Measurements from ENCODE around the gene UBA3. TPM values are rescaled to one million over a fixed set of nuclear protein-coding genes. Genes with fewer than 3 reads are reported as not detected.

UBA3 gene
- 10 to 100 TPM; 43.1 to 56.2 TPM for total RNA-seq
- polyA plus RNA-seq (ENCODE audit: insufficient read depth, low read depth, low replicate concordance): 39.8 TPM
- long read RNA-seq, donor 1, transcript UBA3-201 (17 exons, 2,112 nt): minor isoform, 6 of 32 reads
- long read RNA-seq, donor 1, transcript UBA3-202 (18 exons, 2,154 nt): major isoform, 16 of 32 reads
- long read RNA-seq, donor 1, partial matches to known transcripts: 9 of 32 reads
- long read RNA-seq, donor 1, other reads (novel, unspliced or antisense): 0 of 32 reads
- long read RNA-seq, donor 2, transcript UBA3-202 (18 exons, 2,154 nt): major isoform, 12 of 86 reads
- long read RNA-seq, donor 2, partial matches to known transcripts: 71 of 86 reads
- long read RNA-seq, donor 2, other reads (novel, unspliced or antisense): 0 of 86 reads

- 2% methylated on average over 25 to 37 of the region's 37 CpGs for WGBS, 2 donors
- intact Hi-C loops (cut with DNase I; ENCODE audit: low total_unique reads): no loop called here
Measured at GRCh38 chr3:69080233-69080920, at the start of gene UBA3. Gene UBA3 (minus strand): TSS chr3:69080365. CDS start chr3:69080353, 12 bp downstream.

DNA sequence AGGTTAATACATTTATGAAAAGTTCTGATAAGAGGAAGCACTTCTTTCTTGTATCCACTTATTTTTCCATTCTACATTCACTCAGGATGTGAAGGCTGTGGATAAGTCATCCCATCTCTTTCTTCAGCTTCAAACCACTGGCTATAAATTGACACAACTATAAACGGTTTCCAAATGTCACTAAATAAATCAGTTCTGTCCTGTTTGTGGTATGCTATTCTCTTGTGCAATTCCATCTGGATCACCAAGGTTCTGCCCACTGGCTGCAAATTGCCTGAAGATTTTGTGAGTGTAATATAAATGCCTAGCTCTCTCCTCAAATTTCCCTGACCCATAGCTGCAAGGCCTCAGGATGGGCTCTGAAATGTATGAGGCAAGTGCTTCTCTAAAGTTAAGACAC lies 49.4 kb upstream of the UBA3 start:
- H3K27me3 ChIP-seq: no peaks in the 10 kb centered on the region
- no peak overlapping the region for H3K4me3 ChIP-seq
- no peak overlapping the region for H3K27ac ChIP-seq
- WGBS, 2 donors: 43 to 44% methylated on average over 1 of the region's 1 CpG
- TF ChIP-seq POLR2A (IDR thresholded peaks at IDR 0.05): no peak
- no peak for TF ChIP-seq CTCF (IDR thresholded peaks at IDR 0.05)
- H3K36me3 ChIP-seq (ENCODE audit: low read depth, missing control alignments): no peaks in the 10 kb centered on the region
- no peaks in the 10 kb centered on the region for H3K4me1 ChIP-seq
- intact Hi-C loops (cut with DNase I; ENCODE audit: low total_unique reads): no loop called here
- H3K9me3 ChIP-seq: no peaks in the 10 kb centered on the region
- no peak for DNase-seq

More at GRCh38 chr3:69080233-69080920, at the start of gene UBA3:
- Histone ChIP-seq H3K27ac (peak within 1 kb of the TSS; percentile 87 to 88), H3K27me3 (no peaks in the 10 kb centered on the region), H3K36me3 (ENCODE audit: low read depth, missing control alignments) (no peaks in the 10 kb centered on the region), H3K4me1 (peaks cover 27% of the 10 kb centered on the region), H3K4me3 (peak within 1 kb of the TSS; percentile 93 to 97), H3K9me3 (no peaks in the 10 kb centered on the region)
- no peak for TF ChIP-seq POLR2A (IDR thresholded peaks at IDR 0.05)
- no peak for TF ChIP-seq CTCF (IDR thresholded peaks at IDR 0.05)
- DNase-seq: peak; percentile 96

- H3K36me3 ChIP-seq (ENCODE audit: low read depth, missing control alignments): no peaks in the 10 kb centered on the region
- intact Hi-C loops (cut with DNase I; ENCODE audit: low total_unique reads): no loop called here
- H3K9me3 ChIP-seq: no peaks in the 10 kb centered on the region
- no peak for DNase-seq
- no peak overlapping the region for H3K4me3 ChIP-seq
- no peak overlapping the region for H3K27ac ChIP-seq
- no peaks in the 10 kb centered on the region for H3K27me3 ChIP-seq
- no peak for TF ChIP-seq CTCF (IDR thresholded peaks at IDR 0.05)
- no peaks in the 10 kb centered on the region for H3K4me1 ChIP-seq
Measured at GRCh38 chr3:69128509-69128908, 48.3 kb upstream of the UBA3 start.

- no peaks in the 10 kb centered on the region for H3K9me3 ChIP-seq
- H3K36me3 ChIP-seq (ENCODE audit: low read depth, missing control alignments): no peaks in the 10 kb centered on the region
- no peak for DNase-seq
- no peak for TF ChIP-seq CTCF (IDR thresholded peaks at IDR 0.05)
- no peak for TF ChIP-seq POLR2A (IDR thresholded peaks at IDR 0.05)
- H3K27me3 ChIP-seq: no peaks in the 10 kb centered on the region
- H3K4me1 ChIP-seq: no peaks in the 10 kb centered on the region
- H3K27ac ChIP-seq: no peak overlapping the region
- intact Hi-C loops (cut with DNase I; ENCODE audit: low total_unique reads): no loop called here
- WGBS, 2 donors: 89 to 95% methylated on average over 2 of the region's 2 CpGs
- H3K4me3 ChIP-seq: no peak overlapping the region
Measured at GRCh38 chr3:69126999-69127398, 46.8 kb upstream of the UBA3 start.
